Suppressor macrophage treated with lipopolysaccharide for 4 hours (primary cell): ENCODE results near the gene ARMC7.
"Not testable (repeated sequence)": the region's sequence is repeated elsewhere in the genome, so short reads cannot be mapped to it uniquely, and the experiment has no call there.

Experiments used
- DNase-seq: peaks from one replicate; pipeline ENCODE4 v3.0.0-alpha.2; 2020

The ARMC7 gene

GRCh38 chr17:75130632-75131277 lies 21.0 kb downstream of the ARMC7 start:
- peak; percentile 58 for DNase-seq

GRCh38 chr17:75131278-75132017 lies 21.7 kb downstream of the ARMC7 start, which contains the start of gene NT5C:
Gene NT5C (minus strand): TSS chr17:75131742. CDS start chr17:75131707, 35 bp downstream.
- DNase-seq: peak; percentile 84

GRCh38 chr17:75132018-75133000 lies 22.5 kb downstream of the ARMC7 start:
- DNase-seq: not testable (repeated sequence)

- no peak for DNase-seq
These were observed 23.2 kb downstream of the ARMC7 start for GRCh38 chr17:75133001-75133400.

- not testable (repeated sequence) for DNase-seq
These were observed 24.0 kb downstream of the ARMC7 start for GRCh38 chr17:75133607-75134347.

- DNase-seq: no peak
These were observed 25.7 kb downstream of the ARMC7 start for GRCh38 chr17:75135452-75135851.

GRCh38 chr17:75135946-75136345 lies 26.2 kb downstream of the ARMC7 start:
- no peak for DNase-seq

GRCh38 chr17:75137762-75138161 lies 28.0 kb downstream of the ARMC7 start:
- not testable (repeated sequence) for DNase-seq

GRCh38 chr17:75138519-75138918 lies 28.8 kb downstream of the ARMC7 start:
- no peak for DNase-seq

GRCh38 chr17:75142236-75142971 lies 32.6 kb downstream of the ARMC7 start:
- no peak for DNase-seq

GRCh38 chr17:75144816-75145512 lies 35.2 kb downstream of the ARMC7 start:
- peak; percentile 23 for DNase-seq

- peak; percentile 72 for DNase-seq
These were observed 36.8 kb downstream of the ARMC7 start for GRCh38 chr17:75146592-75146991.

- peak; percentile 73 for DNase-seq
These were observed 38.2 kb downstream of the ARMC7 start for GRCh38 chr17:75147878-75148546.

GRCh38 chr17:75151930-75152329 lies 42.2 kb downstream of the ARMC7 start:
- DNase-seq: no peak

- no peak for DNase-seq
These were observed 42.8 kb downstream of the ARMC7 start for GRCh38 chr17:75152523-75152921.

GRCh38 chr17:75152922-75153779 lies 43.4 kb downstream of the ARMC7 start:
- peak; percentile 63 for DNase-seq

GRCh38 chr17:75153780-75154194 lies 44.0 kb downstream of the ARMC7 start:
- DNase-seq: no peak

GRCh38 chr17:75154195-75155106 lies 44.7 kb downstream of the ARMC7 start, which contains the start of gene JPT1:
Gene JPT1 (minus strand): TSS chr17:75154512. CDS start chr17:75154397, 115 bp downstream.
- peak; percentile 99 for DNase-seq
